ENCODE results near the gene HSPA1L. TPM values are rescaled to one million over a fixed set of nuclear protein-coding genes. Genes with fewer than 3 reads are reported as not detected.
"Not testable (repeated sequence)": the region's sequence is repeated elsewhere in the genome, so short reads cannot be mapped to it uniquely, and the experiment has no call there.

HSPA1L gene
- total and polyA plus RNA-seq, 2 experiments from 2014 or later: 3.1 to 4.5 TPM

DNA sequence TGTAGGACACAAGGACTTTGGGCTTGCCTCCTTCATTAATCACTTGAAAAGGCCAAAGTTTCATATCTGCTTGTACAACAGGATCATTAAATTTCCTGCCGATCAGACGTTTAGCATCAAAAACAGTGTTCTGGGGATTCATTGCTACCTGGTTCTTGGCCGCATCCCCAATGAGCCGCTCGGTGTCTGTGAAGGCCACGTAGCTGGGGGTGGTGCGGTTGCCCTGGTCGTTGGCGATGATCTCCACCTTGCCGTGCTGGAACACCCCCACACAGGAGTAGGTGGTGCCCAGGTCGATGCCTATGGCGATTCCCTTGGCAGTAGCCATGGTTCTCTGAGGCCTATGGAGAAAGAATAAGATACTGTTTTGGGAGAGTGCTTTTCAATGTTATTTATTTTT, 3.4 kb downstream of the HSPA1L start:
- H3K27ac ChIP-seq: no peak overlapping the region
- H3K4me3 ChIP-seq: no peak overlapping the region
- DNase-seq (ENCODE audit: low read depth in 1 of 2, low spot score in 1 of 2): no peak
- H3K4me1 ChIP-seq (ENCODE audit: low read depth): peaks cover 3% of the 10 kb centered on the region
- no peaks in the 10 kb centered on the region for H3K9me3 ChIP-seq (ENCODE audit: low read depth)
- H3K36me3 ChIP-seq: no peaks in the 10 kb centered on the region
- no peaks in the 10 kb centered on the region for H3K27me3 ChIP-seq
- TF ChIP-seq, protein P1, sequence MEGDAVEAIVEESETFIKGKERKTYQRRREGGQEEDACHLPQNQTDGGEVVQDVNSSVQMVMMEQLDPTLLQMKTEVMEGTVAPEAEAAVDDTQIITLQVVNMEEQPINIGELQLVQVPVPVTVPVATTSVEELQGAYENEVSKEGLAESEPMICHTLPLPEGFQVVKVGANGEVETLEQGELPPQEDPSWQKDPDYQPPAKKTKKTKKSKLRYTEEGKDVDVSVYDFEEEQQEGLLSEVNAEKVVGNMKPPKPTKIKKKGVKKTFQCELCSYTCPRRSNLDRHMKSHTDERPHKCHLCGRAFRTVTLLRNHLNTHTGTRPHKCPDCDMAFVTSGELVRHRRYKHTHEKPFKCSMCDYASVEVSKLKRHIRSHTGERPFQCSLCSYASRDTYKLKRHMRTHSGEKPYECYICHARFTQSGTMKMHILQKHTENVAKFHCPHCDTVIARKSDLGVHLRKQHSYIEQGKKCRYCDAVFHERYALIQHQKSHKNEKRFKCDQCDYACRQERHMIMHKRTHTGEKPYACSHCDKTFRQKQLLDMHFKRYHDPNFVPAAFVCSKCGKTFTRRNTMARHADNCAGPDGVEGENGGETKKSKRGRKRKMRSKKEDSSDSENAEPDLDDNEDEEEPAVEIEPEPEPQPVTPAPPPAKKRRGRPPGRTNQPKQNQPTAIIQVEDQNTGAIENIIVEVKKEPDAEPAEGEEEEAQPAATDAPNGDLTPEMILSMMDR (IDR thresholded peaks at IDR 0.05; ENCODE audit: low read depth, low read length): no peak

DNA sequence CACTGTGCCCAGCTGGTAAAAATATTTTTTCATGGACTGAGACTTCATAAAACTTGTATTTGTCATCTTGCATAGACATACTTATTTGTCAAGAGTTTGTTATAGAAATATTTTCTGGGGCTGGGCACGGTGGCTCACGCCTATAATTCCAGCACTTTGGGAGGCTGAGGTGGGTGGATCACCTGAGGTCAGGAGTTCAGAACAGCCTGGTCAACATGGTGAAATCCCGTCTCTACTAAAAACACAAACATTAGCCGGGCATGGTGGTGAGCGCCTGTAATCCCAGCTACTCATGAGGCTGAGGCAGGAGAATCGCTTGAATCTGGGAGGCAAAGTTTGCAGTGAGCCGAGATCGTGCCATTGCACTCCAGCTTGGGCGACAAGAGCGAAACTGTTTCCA, 6.5 kb downstream of the HSPA1L start:
- DNase-seq (ENCODE audit: low read depth in 1 of 2, low spot score in 1 of 2); H3K27me3 ChIP-seq; H3K27ac ChIP-seq; H3K4me3 ChIP-seq; H3K36me3 ChIP-seq; H3K4me1 ChIP-seq (ENCODE audit: low read depth); H3K9me3 ChIP-seq (ENCODE audit: low read depth): not testable (repeated sequence)

DNA sequence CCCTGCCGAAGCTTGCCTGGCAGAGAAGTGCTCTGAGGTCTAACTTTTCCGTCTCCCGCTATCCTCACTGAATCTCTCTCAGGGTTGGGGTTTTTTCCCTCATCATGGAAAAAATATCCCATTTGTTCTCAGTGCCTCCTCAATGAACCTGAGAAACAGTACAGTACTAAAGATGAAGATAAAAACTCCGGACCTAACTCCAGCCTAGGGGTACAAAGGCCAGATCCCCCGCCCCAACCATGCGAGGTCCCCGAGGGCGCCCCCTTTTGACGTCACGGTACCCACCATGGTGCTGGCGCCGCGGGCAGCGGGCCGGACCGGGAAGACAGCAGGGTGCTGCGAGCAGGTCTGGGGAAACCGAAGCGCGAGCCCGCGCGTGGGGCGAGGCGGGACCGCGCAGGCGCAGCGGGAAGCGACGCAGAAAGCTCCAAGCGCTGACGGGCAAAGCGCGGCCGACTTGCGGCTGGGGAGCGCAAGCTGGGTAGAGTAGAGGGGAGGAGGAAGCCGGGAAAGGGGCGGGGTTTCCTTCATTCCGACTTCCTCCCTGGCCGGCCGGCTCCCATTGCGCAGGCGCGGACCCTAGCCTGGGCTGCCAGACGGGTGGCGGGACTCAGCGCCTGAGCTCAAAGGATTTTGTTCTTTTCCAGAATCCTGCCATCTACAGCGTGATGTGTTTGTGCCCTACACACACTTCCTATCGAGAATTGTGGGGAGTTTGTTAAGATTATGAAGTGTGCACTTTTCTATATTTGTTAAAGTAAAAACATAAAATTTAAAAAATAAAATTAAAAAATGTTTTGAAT, 8.4 kb downstream of the HSPA1L start, which contains the start of gene LSM2:
LSM2 (minus strand) TSS at position 497 of the 803 bp plus-strand sequence; CDS start at position 288, 209 bp downstream.
- Histone ChIP-seq H3K36me3 (no peaks in the 10 kb centered on the region), H3K27me3 (no peaks in the 10 kb centered on the region), H3K4me3 (peak within 1 kb of the TSS; percentile 92), H3K9me3 (ENCODE audit: low read depth) (no peaks in the 10 kb centered on the region), H3K27ac (peak within 1 kb of the TSS; percentile 92), H3K4me1 (ENCODE audit: low read depth) (peaks cover 9% of the 10 kb centered on the region)
- TF ChIP-seq, protein P1 (IDR thresholded peaks at IDR 0.05; ENCODE audit: low read depth, low read length): peak; percentile 10
- DNase-seq (ENCODE audit: low read depth in 1 of 2, low spot score in 1 of 2): peak; percentile 98 to 99

DNA sequence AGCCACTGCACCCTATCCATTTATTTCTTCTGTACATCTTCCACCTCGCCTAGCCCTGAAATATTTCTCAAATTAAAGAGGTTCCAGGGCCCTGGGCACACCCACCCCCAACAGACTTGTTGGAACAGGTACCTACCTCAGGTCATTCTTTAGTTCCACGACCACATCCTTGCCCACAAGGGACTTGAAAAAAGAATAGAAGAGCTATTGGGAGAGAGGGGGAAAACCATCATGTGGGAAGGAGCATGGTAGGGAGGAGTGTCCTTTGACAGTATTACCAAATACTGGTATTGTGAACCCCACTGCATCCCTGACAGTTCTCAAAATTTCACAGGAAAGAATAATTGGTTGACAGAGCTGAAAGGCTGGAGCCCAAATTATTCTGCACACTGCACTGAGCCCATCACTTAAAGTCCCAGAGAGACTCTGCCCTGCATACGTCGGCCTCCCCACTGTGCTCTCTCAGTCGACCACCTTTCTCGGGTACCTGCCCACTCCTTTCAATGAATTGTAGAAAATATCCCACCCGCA, 9.1 kb downstream of the HSPA1L start:
- H3K4me1 ChIP-seq (ENCODE audit: low read depth): peaks cover 9% of the 10 kb centered on the region

DNA sequence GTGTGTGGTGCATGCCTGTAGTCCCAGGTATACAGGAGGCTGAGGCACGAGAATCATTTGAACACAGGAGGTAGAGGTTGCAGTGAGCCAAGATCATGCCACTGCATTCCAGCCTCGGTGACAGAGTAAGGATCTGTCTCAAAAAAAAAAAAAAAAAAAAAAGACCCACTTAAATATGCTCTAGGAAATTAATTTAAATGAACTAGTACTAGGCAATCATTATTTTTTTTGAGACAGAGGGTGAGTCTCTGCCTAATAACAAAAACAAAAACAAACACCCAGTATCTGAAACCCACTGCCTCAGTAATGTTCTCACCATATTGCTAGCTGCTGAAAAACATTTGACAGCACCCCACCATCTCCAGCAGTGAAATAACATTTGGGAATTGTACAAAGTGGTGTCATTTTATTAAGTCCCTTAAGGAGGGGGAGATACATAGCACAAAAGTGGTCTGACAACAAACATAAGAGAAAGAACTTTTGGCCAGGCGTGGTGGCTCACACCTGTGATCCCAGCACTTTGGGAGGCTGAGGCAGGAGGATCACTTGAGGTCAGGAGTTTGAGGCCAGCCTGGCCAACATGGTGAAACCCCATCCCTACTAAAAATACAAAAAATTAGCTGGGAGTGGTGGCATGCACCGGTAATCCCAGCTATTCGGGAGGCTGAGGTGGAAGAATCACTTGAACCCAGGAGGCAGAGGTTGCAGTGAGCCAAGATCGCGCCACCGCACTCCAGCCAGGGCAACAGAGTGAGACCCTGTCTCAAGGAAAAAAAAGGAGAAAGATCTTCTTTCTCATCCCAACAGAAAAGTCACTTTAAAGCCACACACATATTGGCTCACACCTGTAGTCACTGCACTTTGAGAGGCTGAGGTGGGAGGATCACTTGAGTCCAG, 13.8 kb downstream of the HSPA1L start:
- H3K9me3 ChIP-seq (ENCODE audit: low read depth); H3K36me3 ChIP-seq; DNase-seq (ENCODE audit: low read depth in 1 of 2, low spot score in 1 of 2); H3K4me1 ChIP-seq (ENCODE audit: low read depth); H3K4me3 ChIP-seq; H3K27me3 ChIP-seq; H3K27ac ChIP-seq: not testable (repeated sequence)

More for the DNA sequence above, 9.1 kb downstream of the HSPA1L start:
- DNase-seq (ENCODE audit: low read depth in 1 of 2, low spot score in 1 of 2): no peak
- H3K27ac ChIP-seq: peak overlapping the region; percentile 92
- no peaks in the 10 kb centered on the region for H3K27me3 ChIP-seq
- H3K9me3 ChIP-seq (ENCODE audit: low read depth): no peaks in the 10 kb centered on the region
- H3K4me3 ChIP-seq: peak overlapping the region; percentile 92
- TF ChIP-seq, protein P1 (IDR thresholded peaks at IDR 0.05; ENCODE audit: low read depth, low read length): no peak
- H3K36me3 ChIP-seq: no peaks in the 10 kb centered on the region

DNA sequence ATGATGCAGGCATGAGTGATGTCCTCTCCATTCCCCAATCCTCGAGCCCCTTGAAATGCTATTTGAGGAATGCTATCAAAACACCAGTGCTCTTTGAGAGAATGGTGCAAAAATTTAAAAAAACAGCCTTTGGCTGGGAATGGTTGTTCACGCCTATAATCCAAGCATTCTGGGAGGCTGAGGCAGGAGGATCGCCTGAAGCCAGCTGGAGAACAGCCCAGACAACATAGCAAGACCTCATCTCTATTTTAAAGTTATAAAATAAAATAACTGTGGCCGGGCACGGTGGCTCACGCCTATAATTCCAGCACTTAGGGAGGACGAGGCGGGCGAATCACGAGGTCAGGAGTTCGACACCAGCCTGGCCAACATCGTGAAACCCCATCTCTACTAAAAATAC, 15.3 kb downstream of the HSPA1L start:
- no peak for DNase-seq (ENCODE audit: low read depth in 1 of 2, low spot score in 1 of 2)
- H3K36me3 ChIP-seq: no peaks in the 10 kb centered on the region
- no peaks in the 10 kb centered on the region for H3K9me3 ChIP-seq (ENCODE audit: low read depth)
- no peaks in the 10 kb centered on the region for H3K27me3 ChIP-seq
- H3K4me3 ChIP-seq: no peak overlapping the region
- no peak overlapping the region for H3K27ac ChIP-seq
- TF ChIP-seq, protein P1 (IDR thresholded peaks at IDR 0.05; ENCODE audit: low read depth, low read length): no peak
- H3K4me1 ChIP-seq (ENCODE audit: low read depth): peaks cover 3% of the 10 kb centered on the region

Measured in cardiac muscle cell (in vitro differentiated cells and primary cell).